SKM-1 treated with dmso at 0.1 percent for 144 hours (cell line): ENCODE data around the gene PIKFYVE.
"Not testable (repeated sequence)": the region's sequence is repeated elsewhere in the genome, so short reads cannot be mapped to it uniquely, and the experiment has no call there.

Experiments
- DNase-seq: peaks from one replicate; lab custom pipeline; 2025; ENCODE audit not compliant: unreplicated experiment; lab: John Stamatoyannopoulos, UW

PIKFYVE gene, protein sequence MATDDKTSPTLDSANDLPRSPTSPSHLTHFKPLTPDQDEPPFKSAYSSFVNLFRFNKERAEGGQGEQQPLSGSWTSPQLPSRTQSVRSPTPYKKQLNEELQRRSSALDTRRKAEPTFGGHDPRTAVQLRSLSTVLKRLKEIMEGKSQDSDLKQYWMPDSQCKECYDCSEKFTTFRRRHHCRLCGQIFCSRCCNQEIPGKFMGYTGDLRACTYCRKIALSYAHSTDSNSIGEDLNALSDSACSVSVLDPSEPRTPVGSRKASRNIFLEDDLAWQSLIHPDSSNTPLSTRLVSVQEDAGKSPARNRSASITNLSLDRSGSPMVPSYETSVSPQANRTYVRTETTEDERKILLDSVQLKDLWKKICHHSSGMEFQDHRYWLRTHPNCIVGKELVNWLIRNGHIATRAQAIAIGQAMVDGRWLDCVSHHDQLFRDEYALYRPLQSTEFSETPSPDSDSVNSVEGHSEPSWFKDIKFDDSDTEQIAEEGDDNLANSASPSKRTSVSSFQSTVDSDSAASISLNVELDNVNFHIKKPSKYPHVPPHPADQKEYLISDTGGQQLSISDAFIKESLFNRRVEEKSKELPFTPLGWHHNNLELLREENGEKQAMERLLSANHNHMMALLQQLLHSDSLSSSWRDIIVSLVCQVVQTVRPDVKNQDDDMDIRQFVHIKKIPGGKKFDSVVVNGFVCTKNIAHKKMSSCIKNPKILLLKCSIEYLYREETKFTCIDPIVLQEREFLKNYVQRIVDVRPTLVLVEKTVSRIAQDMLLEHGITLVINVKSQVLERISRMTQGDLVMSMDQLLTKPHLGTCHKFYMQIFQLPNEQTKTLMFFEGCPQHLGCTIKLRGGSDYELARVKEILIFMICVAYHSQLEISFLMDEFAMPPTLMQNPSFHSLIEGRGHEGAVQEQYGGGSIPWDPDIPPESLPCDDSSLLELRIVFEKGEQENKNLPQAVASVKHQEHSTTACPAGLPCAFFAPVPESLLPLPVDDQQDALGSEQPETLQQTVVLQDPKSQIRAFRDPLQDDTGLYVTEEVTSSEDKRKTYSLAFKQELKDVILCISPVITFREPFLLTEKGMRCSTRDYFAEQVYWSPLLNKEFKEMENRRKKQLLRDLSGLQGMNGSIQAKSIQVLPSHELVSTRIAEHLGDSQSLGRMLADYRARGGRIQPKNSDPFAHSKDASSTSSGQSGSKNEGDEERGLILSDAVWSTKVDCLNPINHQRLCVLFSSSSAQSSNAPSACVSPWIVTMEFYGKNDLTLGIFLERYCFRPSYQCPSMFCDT (N-terminal part only)

DNA sequence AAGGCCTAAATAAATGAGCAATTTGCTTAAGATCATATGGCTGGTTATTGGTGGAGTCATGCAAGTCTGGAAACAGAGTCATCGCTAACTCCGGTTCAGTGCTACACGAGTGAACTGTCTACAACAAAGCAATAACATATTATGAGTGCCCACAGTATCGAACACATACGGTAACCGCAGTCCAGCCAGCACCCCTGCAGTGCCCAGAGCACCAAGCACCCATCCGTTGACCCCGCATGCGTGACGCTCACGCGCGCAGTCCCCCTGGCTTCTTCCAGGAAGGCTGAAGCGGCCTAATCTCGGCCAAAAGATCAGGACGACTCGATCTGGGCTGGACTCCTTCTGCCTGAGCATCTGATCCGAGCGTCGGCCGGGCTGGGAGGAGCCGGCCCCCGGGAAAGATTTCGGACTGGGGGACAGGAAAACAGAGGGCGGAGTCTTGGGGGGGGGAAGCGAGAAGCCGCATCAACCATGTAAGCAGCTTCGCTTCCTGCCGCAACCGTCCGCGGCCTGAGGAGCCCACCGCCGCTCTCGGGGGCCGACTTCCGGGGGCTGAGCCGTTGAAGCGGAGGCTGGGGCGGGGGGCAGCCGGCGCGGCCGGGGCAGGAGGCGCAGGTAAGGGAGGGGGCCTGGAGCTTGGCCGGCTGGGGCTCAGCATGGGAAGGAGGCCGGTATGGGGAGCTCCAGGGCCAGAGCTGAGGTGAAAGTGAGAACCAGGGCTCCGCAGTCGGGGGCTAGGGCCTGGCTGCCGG is at the start of gene PIKFYVE:
PIKFYVE (plus strand) TSS at position 455 of the 752 bp plus-strand sequence. CDS start 5,265 bp downstream, outside the sequence.
- peak; percentile 98 for DNase-seq

DNA sequence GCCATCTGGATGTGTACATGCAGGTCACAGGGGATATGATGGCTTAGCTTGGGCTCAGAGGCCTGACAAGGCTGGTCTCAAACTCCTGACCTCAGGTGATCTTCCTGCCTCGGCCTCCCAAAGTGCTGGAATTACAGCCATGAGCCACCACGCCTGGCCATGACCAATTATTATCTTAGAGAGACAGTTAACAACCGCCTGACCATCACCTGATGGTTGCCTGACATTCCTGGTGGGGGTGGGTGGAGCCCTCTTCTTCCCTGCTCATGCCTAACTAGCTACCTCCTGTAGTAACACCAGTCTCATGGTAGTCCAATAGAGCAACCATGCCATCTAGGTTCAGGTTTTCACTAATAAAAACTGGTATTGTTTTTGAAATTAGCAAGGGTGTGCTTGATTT is 44.2 kb upstream of the PIKFYVE start:
- DNase-seq, result not testable (repeated sequence)

DNA sequence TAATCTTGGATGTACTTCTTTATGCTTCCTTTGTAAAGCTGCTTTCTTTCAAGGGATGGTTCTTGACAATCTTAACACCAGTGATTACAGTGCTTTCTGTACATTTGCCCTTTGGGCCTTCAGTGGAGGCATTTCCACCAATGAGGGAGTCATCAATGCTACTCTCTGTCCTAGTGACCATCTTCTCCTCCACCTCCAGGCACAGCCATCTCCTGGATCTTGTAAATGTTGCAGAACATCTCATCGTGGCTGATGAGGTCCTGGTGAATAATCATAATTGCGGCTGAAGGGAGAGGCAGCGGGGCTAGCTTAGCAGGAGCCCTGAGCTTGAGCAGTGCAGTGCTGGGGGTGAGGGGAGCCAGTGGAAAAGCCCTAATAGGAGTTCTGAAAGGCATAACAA is 43.7 kb upstream of the PIKFYVE start:
- DNase-seq, result no peak

DNA sequence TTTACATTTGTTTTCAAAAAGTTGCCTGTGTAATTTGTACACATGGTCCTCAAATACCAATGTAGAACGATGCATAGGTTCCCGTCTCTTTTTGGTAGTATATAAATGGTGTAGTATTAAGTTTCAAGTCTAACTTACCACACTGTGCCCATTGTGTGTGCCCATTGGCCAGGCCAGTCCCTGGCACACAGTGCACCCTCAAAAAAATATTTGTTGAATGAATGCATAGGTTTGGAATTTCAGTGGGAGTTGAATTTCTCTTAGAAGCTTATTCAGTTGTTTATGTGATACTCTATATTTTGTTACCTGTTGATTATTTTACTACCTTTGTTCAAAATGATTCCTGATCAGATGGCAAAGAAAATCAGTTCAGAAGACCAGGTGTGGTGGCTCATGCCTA is 41.3 kb upstream of the PIKFYVE start:
- no peak for DNase-seq

DNA sequence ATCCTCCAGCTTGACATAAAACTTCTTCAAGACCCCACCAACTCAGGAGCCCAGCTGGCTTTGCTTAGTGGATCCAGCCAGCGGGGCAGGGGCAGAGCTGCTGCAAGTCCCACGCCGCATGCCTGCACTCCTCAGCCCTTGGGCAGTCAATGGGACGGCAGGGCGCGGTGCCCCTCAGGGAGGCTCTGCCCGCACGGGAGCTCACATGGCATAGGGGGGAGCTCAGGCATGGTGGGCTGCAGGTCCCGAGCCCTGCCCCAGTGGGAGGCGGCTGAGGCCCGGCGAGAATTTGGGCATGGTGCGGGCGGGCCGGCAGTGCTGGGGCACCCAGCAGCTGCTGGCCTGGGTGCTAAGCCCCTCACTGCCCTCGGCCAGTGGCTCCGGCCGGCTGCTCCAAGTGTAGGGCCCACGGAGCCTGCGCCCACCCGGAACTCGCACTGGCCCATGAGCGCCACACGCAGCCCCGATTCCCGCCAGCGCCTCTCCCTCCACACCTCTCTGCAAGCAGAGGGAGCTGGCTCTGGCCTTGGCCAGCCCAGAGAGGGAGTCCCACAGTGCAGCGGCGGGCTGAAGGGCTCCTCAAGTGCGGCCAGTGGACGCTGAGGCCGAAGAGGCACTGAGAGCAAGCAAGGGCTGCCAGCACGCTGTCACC is 38.3 kb upstream of the PIKFYVE start:
- DNase-seq, result no peak

DNA sequence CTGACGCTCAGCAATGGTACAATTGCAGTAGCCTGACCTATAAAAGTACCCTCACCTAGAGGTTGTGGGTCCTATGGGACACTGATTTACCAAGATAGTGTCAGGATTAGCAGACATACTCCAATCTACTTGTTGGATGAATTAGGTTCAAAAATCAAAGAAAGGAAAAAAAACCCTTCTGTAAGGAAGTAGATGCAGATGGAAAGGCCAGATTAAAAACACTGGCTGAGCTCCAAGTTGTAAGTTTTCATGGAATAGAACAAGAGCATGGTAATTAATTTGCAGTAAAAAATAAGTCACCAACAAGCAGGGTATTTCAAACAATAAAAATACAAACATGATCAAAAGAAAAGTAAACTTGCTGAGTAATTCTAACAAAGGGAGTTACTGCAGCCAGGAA is 37.6 kb upstream of the PIKFYVE start:
- no peak for DNase-seq

DNA sequence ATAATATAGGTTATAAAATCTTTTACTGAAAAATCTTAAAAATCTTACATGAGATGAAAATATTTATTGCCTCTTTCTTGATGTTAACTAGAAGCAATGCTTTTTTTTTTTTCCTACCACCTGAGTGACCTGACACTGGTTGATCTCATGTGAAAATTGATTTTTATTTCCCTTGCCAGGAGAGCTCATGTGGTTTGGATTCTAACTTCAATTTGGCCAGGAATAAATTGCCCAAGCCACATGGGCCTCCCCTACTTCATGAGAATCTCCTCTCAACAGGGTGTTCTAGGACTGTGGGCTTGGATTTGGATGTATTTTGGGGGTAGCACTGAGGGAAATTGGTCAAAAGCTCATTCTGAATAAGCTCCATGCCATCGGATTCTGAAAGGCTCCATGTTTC is 31.3 kb upstream of the PIKFYVE start:
- DNase-seq, result no peak

DNA sequence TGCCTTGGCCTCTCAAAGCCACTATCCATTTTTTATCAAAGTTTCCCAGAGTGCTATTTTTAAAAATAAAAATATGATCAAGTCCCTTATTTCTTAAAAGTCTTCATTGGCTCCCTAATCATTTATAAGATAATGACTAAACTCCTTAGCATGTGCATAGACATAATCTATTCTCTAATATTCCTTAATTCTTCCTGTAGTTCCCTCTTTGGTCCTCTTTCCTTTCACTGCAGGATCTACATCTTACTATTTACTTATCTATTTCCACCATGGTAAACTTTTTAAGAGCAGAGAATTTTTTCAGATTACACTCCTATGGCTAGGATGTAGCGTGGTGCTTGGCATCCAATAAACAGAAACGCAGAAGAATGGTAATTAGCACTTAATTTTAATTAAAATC is 30.2 kb upstream of the PIKFYVE start:
- DNase-seq, result no peak

DNA sequence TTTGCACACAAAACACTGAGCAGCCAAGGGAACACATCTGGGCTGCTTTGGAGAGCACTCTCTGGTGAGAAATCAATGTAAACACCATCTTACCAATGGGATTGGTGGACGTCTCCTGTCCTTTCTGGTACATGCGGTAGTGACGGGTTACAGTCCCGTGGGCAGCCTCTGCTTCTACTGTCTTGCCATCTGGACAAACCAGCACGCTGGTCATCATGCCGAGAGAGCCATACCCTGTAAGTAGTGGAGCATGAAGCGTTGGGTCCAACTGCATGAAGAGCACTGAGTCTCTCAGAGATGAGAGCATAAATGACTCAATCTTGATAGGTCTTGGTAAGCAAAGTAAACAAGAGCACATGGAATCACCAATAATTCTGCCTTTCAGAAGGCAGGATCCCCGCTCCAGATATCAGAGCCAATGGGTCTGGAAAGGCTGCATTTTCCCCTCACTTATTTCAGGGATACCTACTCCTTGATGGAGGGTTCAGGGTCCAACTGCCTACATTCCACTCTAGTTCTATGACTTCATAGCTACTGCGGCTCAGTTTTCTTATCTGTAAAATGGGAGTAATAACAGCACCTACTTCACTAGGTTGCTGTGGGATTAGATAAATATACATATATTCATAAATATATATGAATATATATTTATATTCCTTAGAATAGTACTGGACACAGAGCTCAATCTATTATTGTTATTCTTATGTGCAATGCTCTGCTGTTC is 26.1 kb upstream of the PIKFYVE start:
- no peak for DNase-seq

DNA sequence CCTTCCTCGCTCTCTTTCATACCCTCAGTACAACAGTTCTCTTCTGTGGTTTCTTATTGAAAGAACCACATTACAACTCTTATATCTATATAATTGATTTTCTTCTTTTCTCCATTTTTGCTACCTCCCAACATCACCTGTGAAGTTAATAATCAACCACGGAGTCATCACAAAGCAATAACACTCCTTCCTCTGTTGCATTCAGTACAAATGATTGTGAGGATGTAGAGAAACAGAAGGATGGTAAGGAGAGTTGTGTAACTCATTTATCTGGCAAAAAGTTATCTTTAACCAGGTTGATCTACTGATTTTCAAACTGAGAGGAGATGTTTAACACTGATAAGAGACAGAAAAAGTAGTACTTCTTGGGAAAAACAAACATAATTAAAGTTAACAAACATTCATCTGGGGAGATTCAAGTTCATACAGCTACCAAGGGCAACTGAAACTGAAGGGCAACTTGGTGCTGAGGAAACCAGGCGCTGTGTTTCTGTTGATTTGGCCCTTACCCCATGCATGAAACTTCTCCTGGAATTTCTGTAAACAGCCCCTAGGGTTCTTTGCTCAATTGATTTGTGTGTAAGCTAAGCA is 25.3 kb upstream of the PIKFYVE start:
- no peak for DNase-seq

DNA sequence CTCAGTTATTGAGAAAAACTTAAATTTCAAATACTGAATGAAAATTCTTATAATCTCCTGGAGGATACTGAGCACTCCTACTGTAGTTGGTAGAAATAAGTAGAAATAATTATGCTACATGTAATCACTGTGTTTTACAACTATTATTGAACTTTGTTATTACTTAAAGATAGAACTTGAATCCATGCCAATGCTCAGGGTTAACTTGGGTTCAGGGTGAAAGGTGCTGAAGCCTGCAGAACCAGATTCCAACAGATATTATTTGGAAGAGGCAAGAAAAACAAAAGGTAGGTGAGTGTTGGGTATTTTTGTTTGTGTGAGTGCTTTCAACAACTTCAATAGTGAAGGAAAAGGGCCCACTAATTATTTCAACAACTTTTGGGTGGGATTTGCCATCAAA is 21.6 kb upstream of the PIKFYVE start:
- DNase-seq, result no peak

DNA sequence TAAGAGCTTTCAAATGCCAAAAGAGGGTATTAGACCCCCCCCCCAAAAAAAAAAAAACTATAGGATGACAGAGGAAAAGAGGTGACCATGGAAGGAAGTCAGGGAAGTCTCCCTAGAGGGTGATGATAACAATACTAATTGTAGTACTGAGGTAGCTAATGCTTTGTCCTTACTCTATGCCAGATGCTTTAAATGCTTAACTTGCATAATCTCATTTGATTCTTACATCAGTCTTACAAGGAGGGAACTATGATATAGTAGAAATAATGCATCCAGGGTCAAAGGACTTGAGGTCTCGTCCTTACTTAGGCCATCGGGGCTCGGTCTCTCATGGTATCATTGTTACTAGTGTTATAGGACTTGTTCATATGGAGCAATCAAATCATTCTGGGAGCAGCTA is 20.3 kb upstream of the PIKFYVE start:
- no peak for DNase-seq

DNA sequence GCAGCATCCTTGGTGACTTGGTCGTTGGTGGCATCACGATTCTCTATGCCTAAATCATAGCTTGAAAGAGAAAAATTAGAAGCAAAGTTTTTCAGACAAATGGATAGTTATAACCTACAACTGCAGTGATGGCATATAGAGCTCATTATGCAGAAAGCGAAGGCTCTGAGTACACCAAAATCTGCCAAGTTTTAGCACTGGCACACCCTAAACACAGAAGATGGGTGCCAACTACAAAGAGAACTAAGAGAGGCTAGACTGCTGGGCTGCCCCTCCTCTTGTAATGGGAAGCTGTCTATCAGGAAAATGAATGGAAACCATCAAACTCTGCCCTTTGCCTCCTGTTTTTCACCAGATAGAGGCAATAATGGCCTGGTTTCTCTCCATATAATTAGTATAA is 17.5 kb upstream of the PIKFYVE start:
- no peak for DNase-seq

DNA sequence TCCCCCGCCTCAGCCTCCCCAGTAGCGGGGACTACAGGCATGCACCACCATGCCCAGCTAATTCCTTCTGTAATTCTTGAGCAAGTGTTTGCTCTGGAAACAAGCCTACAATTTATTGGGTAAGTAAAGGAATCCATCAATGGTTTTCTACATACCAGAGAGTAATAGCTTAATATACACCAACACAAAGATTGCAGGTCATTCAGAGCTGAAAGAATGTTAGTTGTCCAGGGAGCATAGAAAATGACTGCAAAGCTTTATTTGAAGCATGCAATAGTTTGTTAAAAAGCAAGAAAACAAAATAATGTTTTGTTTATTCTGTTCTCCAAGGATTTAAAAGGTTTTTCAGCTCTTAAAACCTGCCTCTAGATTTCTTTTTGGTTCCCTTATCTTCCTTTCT is 16.8 kb upstream of the PIKFYVE start:
- DNase-seq, result no peak

DNA sequence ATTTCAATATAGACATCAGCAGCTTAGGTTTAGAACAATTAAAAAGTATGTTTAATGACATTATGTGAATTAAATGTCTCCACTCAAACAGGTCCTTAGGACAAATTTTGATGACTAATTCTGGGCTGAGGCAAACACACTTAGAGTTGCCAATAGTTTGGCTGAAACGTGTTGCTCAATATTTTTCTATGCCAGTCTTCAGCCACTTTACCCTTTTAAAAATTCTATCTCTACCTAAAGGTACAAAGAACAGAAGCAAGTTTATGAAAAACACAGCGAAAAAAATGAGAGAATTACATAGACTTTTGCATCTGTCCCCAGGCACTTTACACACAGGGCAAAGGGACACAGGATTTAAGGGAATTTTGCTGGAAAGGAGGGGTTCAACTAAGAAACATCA is 15.7 kb upstream of the PIKFYVE start:
- no peak for DNase-seq

DNA sequence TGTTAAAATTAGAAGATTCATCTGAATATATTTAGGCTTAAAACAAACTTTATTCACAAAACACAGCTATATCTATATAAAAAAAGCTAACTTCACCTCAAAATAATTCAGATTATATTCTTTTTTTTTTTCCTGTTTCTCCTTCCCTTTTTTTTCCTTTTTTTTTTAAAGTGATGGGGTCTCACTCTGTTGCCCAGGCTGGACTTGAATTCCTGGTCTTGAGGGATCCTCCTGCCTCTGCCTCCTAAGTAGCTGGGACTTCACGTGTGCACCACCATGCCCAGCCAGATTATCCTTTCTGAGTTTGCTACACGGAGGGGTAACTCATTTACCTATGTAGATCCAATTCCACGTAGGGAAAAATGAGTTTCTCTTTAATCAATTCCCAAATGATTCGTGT is 15.0 kb upstream of the PIKFYVE start:
- no peak for DNase-seq

DNA sequence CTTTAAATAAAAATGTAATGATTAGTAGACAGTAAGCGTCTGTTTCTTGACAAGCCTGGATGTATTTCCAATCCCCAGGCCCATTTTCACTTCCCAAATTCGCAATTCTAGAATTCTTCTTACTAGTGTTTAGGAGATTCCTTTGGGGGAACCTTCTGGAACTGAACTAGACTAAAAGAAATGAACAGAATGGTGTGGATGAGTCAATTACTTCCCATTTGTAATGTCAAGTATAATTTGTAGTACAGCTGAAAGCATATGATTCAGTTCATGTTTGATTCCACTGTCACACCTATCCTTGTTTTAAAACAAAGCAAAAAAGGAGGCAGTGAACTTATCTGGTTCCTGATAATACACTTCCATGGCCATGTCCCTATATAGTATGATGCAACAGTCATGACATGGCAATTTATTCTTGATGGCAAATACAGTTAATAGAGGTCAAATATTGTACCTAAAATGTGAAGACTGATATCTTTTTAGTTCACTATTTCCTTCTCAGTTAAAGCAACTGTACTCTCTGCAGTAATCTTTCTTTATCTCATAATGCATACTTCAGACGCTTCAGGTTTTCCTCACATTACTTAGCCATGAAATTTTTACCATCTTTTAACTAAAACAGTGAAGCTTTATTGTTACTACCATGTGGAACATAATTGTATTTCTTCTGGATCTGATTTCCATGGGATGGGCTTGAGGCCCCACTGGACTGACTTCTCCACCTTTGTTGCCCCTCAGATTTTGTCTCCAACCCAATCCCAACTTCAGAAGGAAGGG is 13.2 kb upstream of the PIKFYVE start:
- DNase-seq, result no peak

DNA sequence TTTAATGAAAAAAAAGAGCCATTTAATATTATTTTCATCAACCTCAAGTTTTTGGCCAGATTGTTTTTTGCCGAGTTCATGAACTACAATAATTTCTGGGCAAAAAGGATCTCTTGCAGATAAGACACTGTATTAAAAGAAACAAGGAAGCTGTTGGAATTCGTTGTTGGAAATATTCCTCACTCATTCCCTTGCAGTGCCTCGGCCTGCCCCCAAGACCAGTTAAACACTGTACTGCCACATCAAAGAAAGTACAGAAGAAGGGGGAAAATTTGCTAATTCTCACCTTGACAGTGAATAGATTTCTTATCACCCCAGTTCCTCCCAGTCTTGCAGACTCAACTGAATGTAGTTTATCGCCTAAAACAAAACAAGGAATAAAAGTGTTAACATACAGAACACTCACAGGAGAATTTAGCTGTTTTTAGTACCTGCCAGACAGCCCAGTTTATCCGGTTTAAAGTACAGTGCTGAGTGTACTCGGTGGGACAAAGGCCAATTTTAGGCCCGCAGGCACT is 12.4 kb upstream of the PIKFYVE start:
- no peak for DNase-seq
